Liver (tissue), 3 donors: ENCODE measurements around the gene ZNF185.

Experiments used
- FOXA1 ChIP-seq: IDR thresholded peaks from 2 replicates; pipeline ENCODE4 v1.6.1; 2016; ENCODE audit warnings: antibody characterized with exemption
- GABPA ChIP-seq, 2 donors: IDR thresholded peaks in 1 of 2; conservative IDR thresholded peaks in 1 of 2; 2 replicates each; pipeline ENCODE4 v1.6.1; 2016; ENCODE audit warnings: antibody characterized with exemption in 2 of 2, mild to moderate bottlenecking in 1 of 2, moderate library complexity in 1 of 2
- HNF4A ChIP-seq, 2 donors: conservative IDR thresholded peaks; 2 replicates each; pipeline ENCODE4 v1.6.1; 2016; ENCODE audit warnings: antibody characterized with exemption in 2 of 2, mild to moderate bottlenecking in 2 of 2
- HNF4G ChIP-seq: IDR thresholded peaks from 2 replicates; pipeline ENCODE4 v1.6.1; 2016; ENCODE audit warnings: antibody characterized with exemption
- JUND ChIP-seq, 2 donors: IDR thresholded peaks; 2 replicates each; pipeline ENCODE4 v1.6.1; 2016; ENCODE audit warnings: antibody characterized with exemption in 2 of 2
- NR2F2 ChIP-seq: IDR thresholded peaks from 2 replicates; pipeline ENCODE4 v1.6.1; 2016; ENCODE audit warnings: antibody characterized with exemption
- RAD21 ChIP-seq, 2 donors: IDR thresholded peaks; 2 replicates each; pipeline ENCODE4 v1.6.1; 2016; ENCODE audit warnings: antibody characterized with exemption in 2 of 2, mild to moderate bottlenecking in 2 of 2
- SP1 ChIP-seq: IDR thresholded peaks from 2 replicates; pipeline ENCODE4 v1.6.1; 2018; ENCODE audit warnings: antibody characterized with exemption, mild to moderate bottlenecking
- TAF1 ChIP-seq: conservative IDR thresholded peaks from 2 replicates; pipeline ENCODE4 v1.6.1; 2016; ENCODE audit warnings: antibody characterized with exemption, mild to moderate bottlenecking
- YY1 ChIP-seq: IDR thresholded peaks from 2 replicates; pipeline ENCODE4 v1.6.1; 2016; ENCODE audit warnings: antibody characterized with exemption, mild to moderate bottlenecking
- TF ChIP-seq, protein P1 (sequence below): fragments of 150-350 bp; IDR thresholded peaks from 2 replicates; pipeline ENCODE4 v1.5.1; 2017; ENCODE audit warnings: improper control_type of control experiment, low read depth, low read length; ENCODE audit not compliant: missing input control
- TF ChIP-seq, protein P2 (sequence below): IDR thresholded peaks from 2 replicates; pipeline ENCODE4 v1.6.1; 2016; ENCODE audit warnings: antibody characterized with exemption
- TF ChIP-seq, protein P3 (sequence below): IDR thresholded peaks from 2 replicates; pipeline ENCODE4 v1.6.1; 2016; ENCODE audit warnings: antibody characterized with exemption, mild to moderate bottlenecking
- TF ChIP-seq, protein P4 (sequence below): IDR thresholded peaks from 2 replicates; pipeline ENCODE4 v1.6.1; 2016; ENCODE audit warnings: antibody characterized with exemption
- donor health status: healthy.
- donor health status: healthy.

DNA sequence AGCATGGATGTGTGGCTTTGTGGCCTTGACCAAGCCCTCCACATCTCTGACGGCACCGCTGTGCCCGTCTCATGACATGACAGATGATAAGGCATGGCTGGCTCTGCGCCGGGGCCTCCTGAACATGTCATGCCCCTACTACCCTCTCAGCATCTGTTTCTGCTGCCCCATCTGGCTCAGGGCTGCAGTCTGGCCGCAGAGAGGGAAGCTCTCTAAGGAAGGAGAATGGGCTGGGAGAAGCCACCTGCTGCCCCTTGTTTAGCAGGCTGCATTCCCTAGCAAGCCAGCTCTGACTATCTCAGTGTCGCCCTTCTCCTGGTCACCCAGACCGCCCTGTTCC, 7.2 kb downstream of the ZNF185 start:
- TF ChIP-seq, protein P1, sequence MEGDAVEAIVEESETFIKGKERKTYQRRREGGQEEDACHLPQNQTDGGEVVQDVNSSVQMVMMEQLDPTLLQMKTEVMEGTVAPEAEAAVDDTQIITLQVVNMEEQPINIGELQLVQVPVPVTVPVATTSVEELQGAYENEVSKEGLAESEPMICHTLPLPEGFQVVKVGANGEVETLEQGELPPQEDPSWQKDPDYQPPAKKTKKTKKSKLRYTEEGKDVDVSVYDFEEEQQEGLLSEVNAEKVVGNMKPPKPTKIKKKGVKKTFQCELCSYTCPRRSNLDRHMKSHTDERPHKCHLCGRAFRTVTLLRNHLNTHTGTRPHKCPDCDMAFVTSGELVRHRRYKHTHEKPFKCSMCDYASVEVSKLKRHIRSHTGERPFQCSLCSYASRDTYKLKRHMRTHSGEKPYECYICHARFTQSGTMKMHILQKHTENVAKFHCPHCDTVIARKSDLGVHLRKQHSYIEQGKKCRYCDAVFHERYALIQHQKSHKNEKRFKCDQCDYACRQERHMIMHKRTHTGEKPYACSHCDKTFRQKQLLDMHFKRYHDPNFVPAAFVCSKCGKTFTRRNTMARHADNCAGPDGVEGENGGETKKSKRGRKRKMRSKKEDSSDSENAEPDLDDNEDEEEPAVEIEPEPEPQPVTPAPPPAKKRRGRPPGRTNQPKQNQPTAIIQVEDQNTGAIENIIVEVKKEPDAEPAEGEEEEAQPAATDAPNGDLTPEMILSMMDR = no peak
- TF ChIP-seq RAD21 (IDR thresholded peaks at IDR 0.05) (no peak), YY1 (no peak), GABPA (IDR thresholded peaks at IDR 0.05 in 1 of 2, conservative IDR thresholded peaks at IDR 0.05 in 1 of 2) (no peak), HNF4A (conservative IDR thresholded peaks at IDR 0.05) (no peak), TAF1 (no peak), SP1 (no peak), JUND (IDR thresholded peaks at IDR 0.05) (no peak), NR2F2 (no peak), HNF4G (no peak), FOXA1 (no peak)
- TF ChIP-seq, protein P2, sequence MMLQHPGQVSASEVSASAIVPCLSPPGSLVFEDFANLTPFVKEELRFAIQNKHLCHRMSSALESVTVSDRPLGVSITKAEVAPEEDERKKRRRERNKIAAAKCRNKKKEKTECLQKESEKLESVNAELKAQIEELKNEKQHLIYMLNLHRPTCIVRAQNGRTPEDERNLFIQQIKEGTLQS = no peak
- TF ChIP-seq, protein P3, sequence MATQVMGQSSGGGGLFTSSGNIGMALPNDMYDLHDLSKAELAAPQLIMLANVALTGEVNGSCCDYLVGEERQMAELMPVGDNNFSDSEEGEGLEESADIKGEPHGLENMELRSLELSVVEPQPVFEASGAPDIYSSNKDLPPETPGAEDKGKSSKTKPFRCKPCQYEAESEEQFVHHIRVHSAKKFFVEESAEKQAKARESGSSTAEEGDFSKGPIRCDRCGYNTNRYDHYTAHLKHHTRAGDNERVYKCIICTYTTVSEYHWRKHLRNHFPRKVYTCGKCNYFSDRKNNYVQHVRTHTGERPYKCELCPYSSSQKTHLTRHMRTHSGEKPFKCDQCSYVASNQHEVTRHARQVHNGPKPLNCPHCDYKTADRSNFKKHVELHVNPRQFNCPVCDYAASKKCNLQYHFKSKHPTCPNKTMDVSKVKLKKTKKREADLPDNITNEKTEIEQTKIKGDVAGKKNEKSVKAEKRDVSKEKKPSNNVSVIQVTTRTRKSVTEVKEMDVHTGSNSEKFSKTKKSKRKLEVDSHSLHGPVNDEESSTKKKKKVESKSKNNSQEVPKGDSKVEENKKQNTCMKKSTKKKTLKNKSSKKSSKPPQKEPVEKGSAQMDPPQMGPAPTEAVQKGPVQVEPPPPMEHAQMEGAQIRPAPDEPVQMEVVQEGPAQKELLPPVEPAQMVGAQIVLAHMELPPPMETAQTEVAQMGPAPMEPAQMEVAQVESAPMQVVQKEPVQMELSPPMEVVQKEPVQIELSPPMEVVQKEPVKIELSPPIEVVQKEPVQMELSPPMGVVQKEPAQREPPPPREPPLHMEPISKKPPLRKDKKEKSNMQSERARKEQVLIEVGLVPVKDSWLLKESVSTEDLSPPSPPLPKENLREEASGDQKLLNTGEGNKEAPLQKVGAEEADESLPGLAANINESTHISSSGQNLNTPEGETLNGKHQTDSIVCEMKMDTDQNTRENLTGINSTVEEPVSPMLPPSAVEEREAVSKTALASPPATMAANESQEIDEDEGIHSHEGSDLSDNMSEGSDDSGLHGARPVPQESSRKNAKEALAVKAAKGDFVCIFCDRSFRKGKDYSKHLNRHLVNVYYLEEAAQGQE = no peak
- TF ChIP-seq, protein P4, sequence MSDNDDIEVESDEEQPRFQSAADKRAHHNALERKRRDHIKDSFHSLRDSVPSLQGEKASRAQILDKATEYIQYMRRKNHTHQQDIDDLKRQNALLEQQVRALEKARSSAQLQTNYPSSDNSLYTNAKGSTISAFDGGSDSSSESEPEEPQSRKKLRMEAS = no peak
